Lower leg skin (tissue), 4 donors: ENCODE results near the gene RTN4IP1. TPM values are rescaled to one million over a fixed set of nuclear protein-coding genes. Genes with fewer than 3 reads are reported as not detected.

Source experiments
- DNase-seq, 2 donors: peaks; one replicate each; pipeline ENCODE4 v3.0.0-alpha.2; 2019; ENCODE audit warnings: low spot score in 2 of 2
- H3K4me3 ChIP-seq: fragments of 200-600 bp; sonication (generic); 2 replicates; pipeline ENCODE4 v1.5.1; 2017; ENCODE audit warnings: mild to moderate bottlenecking, low read depth; ENCODE audit not compliant: poor library complexity, severe bottlenecking
- POLR2A ChIP-seq, 2 donors: fragments of 450-650 bp; IDR thresholded peaks; one replicate each; pipeline ENCODE4 v1.6.1; 2016 to 2017; ENCODE audit warnings: antibody characterized with exemption in 2 of 2, mild to moderate bottlenecking in 1 of 2, moderate library complexity in 1 of 2
- whole genome bisulfite sequencing, 2 donors: methylation state at CpG; one replicate each; pipeline ENCODE4 v1.1.5; 2018; 5-methylcytosine and 5-hydroxymethylcytosine counted together
- intact Hi-C: fragments of 100-400 bp; cut with DNase I; formaldehyde crosslinking; loops from one replicate; pipeline ENCODE4 v1.15.0; 2023; ENCODE audit warnings: low total_unique reads
- total RNA-seq, 4 donors: library from RNA; depleted of rRNA; stranded (reverse); fragments of >200 nt; gene quantifications; one replicate each; pipeline ENCODE4 v1.1.0, GENCODE V29; 2016
- TF ChIP-seq, protein P1 (sequence below), 3 donors: fragments of 450-650 bp; IDR thresholded peaks; one replicate each; pipeline ENCODE4 v1.5.1; 2016; ENCODE audit warnings: antibody characterized with exemption in 3 of 3, mild to moderate bottlenecking in 3 of 3, moderate library complexity in 2 of 3

The RTN4IP1 gene
- total RNA-seq, 4 donors from 2014 or later, result 0.80 to 4.1 (median 2.5) TPM

DNA sequence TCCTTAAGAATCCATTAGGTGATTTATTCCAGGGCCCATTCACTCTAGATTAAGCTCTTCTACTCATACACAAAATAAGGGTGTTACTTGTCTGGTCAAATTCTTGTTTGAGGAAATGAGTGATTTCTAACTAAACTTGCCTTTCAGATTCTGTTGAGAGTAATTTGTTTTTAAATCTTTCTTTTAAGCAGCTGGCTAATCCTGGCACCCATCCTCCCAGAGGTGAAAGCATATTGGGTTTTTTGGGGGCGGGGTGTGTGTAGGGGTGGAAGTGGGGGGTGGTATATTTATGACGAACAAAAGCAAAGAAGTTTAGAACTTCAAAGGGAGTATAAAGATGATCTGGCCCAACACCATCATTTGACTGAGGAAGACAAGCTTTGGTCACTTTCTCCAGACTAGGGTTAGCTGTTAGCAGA is 94.7 kb downstream of the RTN4IP1 start:
- intact Hi-C loops, result no loop called here
- TF ChIP-seq, protein P1, sequence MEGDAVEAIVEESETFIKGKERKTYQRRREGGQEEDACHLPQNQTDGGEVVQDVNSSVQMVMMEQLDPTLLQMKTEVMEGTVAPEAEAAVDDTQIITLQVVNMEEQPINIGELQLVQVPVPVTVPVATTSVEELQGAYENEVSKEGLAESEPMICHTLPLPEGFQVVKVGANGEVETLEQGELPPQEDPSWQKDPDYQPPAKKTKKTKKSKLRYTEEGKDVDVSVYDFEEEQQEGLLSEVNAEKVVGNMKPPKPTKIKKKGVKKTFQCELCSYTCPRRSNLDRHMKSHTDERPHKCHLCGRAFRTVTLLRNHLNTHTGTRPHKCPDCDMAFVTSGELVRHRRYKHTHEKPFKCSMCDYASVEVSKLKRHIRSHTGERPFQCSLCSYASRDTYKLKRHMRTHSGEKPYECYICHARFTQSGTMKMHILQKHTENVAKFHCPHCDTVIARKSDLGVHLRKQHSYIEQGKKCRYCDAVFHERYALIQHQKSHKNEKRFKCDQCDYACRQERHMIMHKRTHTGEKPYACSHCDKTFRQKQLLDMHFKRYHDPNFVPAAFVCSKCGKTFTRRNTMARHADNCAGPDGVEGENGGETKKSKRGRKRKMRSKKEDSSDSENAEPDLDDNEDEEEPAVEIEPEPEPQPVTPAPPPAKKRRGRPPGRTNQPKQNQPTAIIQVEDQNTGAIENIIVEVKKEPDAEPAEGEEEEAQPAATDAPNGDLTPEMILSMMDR (IDR thresholded peaks at IDR 0.05), result no peak
- TF ChIP-seq POLR2A (IDR thresholded peaks at IDR 0.05), result no peak
- H3K4me3 ChIP-seq, result no peak overlapping the region
- 62 to 70% methylated on average over 2 of the region's 2 CpGs for WGBS, 2 donors
- no peak for DNase-seq

DNA sequence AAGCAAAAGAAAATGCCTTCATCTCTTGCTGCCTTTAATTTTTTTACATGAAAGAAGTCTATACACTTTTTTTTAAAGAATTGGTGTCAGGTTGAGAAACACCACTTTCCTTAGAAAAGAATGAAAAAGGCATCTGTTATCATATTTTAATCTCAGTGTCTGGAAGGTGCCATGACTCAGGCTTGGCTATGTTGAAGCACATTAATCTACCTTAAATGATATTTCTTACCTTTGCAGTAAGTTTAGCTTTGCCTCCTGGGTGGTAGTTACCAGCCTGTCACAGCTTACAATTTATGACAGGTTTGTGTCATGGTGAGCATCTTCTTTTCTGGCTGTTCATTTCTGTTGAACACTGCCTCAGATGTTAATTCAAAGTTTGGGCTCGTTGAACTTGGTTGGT is 95.3 kb downstream of the RTN4IP1 start:
- TF ChIP-seq, protein P1 (IDR thresholded peaks at IDR 0.05), result no peak
- no peak for TF ChIP-seq POLR2A (IDR thresholded peaks at IDR 0.05)
- intact Hi-C loops, result no loop called here
- no peak overlapping the region for H3K4me3 ChIP-seq
- 18 to 60% methylated on average over 1 of the region's 1 CpG for WGBS, 2 donors
- no peak for DNase-seq

DNA sequence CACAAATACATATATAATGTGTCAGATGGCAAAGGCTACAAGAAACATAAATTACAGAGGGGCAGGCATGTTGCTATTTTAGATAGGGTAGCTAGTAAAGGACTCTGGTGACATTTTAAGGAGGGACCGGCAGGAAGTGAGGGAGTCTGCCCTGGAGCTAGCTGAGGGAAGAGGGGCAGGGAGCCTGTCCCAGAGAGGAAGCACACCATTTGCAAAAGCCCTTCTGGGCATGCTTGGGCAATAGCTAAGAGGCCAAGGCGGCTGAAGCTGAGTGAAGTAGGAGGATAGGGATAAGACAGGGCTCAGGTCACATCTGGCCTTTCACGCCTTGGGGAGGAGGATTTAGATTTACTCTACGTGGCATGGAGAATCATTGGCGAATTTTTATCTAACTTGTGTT is 96.2 kb downstream of the RTN4IP1 start:
- TF ChIP-seq, protein P1 (IDR thresholded peaks at IDR 0.05), result no peak
- TF ChIP-seq POLR2A (IDR thresholded peaks at IDR 0.05), result no peak
- 56 to 65% methylated on average over 5 of the region's 5 CpGs for WGBS, 2 donors
- intact Hi-C loops, result no loop called here
- DNase-seq, result no peak
- no peak overlapping the region for H3K4me3 ChIP-seq

DNA sequence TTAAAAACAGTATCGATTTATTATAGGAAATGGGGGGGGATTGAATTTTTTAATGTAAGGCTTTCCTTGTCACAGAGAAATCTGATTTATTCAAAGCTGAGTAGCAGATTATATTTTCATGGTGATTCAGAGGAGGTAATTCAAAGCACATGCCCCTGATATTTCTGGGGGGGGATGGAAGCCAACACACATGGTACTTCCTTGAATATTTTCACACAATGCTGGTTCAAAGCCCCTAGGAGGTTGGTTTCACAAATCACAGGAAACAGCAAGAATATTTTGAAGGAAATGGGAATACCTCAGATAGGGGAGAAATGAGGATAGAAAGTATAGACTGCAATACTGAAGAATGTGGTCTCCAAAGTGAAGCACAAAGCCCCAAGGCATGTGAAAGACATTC is 98.8 kb downstream of the RTN4IP1 start:
- intact Hi-C loops, result no loop called here
- TF ChIP-seq POLR2A (IDR thresholded peaks at IDR 0.05), result no peak
- TF ChIP-seq, protein P1 (IDR thresholded peaks at IDR 0.05), result no peak
- no peak for DNase-seq
- H3K4me3 ChIP-seq, result no peak overlapping the region
- 57 to 67% methylated on average over 1 of the region's 1 CpG for WGBS, 2 donors

DNA sequence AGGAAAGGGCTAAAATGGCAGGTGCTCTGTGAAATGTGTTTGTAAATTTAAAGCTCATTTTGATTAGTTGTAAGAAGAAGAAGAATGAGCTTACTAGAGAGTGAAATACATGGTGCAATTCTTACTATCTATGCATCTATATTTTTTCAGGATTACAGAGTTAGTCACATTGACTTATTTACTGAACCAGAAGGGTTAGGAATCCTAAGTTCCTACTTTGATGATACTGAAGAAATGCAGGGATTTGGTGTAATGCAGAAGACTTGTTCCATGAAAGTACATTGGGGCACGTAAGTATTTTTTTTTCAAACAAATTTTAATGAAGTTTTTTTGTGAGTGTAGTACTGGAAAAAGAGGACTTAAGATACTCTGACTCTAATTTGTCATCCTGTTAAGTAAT is 99.3 kb downstream of the RTN4IP1 start:
- no peak for DNase-seq
- no peak overlapping the region for H3K4me3 ChIP-seq
- WGBS, 2 donors, result 78 to 94% methylated on average over 1 of the region's 1 CpG
- TF ChIP-seq, protein P1 (IDR thresholded peaks at IDR 0.05), result no peak
- no peak for TF ChIP-seq POLR2A (IDR thresholded peaks at IDR 0.05)
- intact Hi-C loops, result no loop called here

DNA sequence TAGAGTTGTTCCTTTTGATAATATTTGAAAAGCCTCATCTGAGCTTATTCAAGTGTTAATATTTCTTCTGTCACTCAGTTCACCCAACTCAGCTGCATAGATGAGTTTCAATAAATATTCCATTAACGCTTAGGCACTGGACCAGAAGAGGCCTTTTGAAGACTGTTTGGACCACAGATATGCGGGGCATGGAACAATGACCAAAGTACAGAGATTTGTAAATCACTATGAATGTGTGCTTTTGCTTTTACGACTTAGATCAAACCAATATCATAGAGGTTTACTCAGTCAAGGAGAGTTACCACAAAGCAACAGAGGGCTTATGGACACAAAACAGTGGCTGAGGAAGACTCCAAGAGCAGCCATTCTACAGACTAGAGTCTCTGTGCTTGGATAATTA is 99.9 kb downstream of the RTN4IP1 start:
- intact Hi-C loops, result no loop called here
- DNase-seq, result no peak
- TF ChIP-seq, protein P1 (IDR thresholded peaks at IDR 0.05), result no peak
- no peak for TF ChIP-seq POLR2A (IDR thresholded peaks at IDR 0.05)
- 98% methylated on average over 3 of the region's 3 CpGs for WGBS, 2 donors
- no peak overlapping the region for H3K4me3 ChIP-seq
